ES-I3 (cell line): ENCODE measurements around the gene DPF3.

ENCODE experiments used
- H3K36me3 ChIP-seq: 2 replicates; pipeline ENCODE4 v1.6.1; 2013; ENCODE audit warnings: mild to moderate bottlenecking, low read length, control low read depth, moderate library complexity; ENCODE audit not compliant: insufficient read depth
- H3K4me1 ChIP-seq: 2 replicates; pipeline ENCODE4 v1.6.1; 2013; ENCODE audit warnings: mild to moderate bottlenecking, control low read depth, low read length; ENCODE audit not compliant: insufficient read depth
- H3K9ac ChIP-seq: 2 replicates; pipeline ENCODE4 v1.6.1; 2013; ENCODE audit warnings: low read depth, mild to moderate bottlenecking, low read length, moderate library complexity
- H3K9me3 ChIP-seq: 2 replicates; pipeline ENCODE4 v1.6.1; 2013; ENCODE audit warnings: mild to moderate bottlenecking, low read length, moderate library complexity; ENCODE audit not compliant: control insufficient read depth, insufficient read depth

Gene DPF3

GRCh38 chr14:72608391-72609204 lies 285.3 kb downstream of the DPF3 start:
- Histone ChIP-seq H3K9me3 (no peaks in the 10 kb centered on the region), H3K9ac (no peak overlapping the region), H3K4me1 (peaks cover 15% of the 10 kb centered on the region), H3K36me3 (no peaks in the 10 kb centered on the region)

- Histone ChIP-seq H3K9me3 (no peaks in the 10 kb centered on the region), H3K4me1 (peaks cover 15% of the 10 kb centered on the region), H3K9ac (no peak overlapping the region), H3K36me3 (no peaks in the 10 kb centered on the region)
Measured at GRCh38 chr14:72607386-72608130, 286.3 kb downstream of the DPF3 start.

GRCh38 chr14:72606879-72607278 lies 287.0 kb downstream of the DPF3 start:
- Histone ChIP-seq H3K9ac (no peak overlapping the region), H3K9me3 (no peaks in the 10 kb centered on the region), H3K36me3 (no peaks in the 10 kb centered on the region), H3K4me1 (peaks cover 15% of the 10 kb centered on the region)

- Histone ChIP-seq H3K9me3 (no peaks in the 10 kb centered on the region), H3K36me3 (no peaks in the 10 kb centered on the region), H3K4me1 (peaks cover 15% of the 10 kb centered on the region), H3K9ac (no peak overlapping the region)
Measured at GRCh38 chr14:72605921-72606220, 288.0 kb downstream of the DPF3 start.

- Histone ChIP-seq H3K9ac (no peak overlapping the region), H3K36me3 (no peaks in the 10 kb centered on the region), H3K4me1 (peaks cover 15% of the 10 kb centered on the region), H3K9me3 (no peaks in the 10 kb centered on the region)
Measured at GRCh38 chr14:72605096-72605920, 288.6 kb downstream of the DPF3 start.

GRCh38 chr14:72604133-72604532 lies 289.8 kb downstream of the DPF3 start:
- Histone ChIP-seq H3K36me3 (no peaks in the 10 kb centered on the region), H3K9me3 (no peaks in the 10 kb centered on the region), H3K9ac (no peak overlapping the region), H3K4me1 (peaks cover 20% of the 10 kb centered on the region)

- H3K9me3 ChIP-seq = no peaks in the 10 kb centered on the region
- no peak overlapping the region for H3K9ac ChIP-seq
- H3K4me1 ChIP-seq = peaks cover 20% of the 10 kb centered on the region
- H3K36me3 ChIP-seq = no peaks in the 10 kb centered on the region
Measured at GRCh38 chr14:72603639-72604038, 290.3 kb downstream of the DPF3 start.

- H3K9ac ChIP-seq = no peak overlapping the region
- H3K9me3 ChIP-seq = no peaks in the 10 kb centered on the region
- H3K36me3 ChIP-seq = no peaks in the 10 kb centered on the region
- H3K4me1 ChIP-seq = peaks cover 5% of the 10 kb centered on the region; the same call in 1 of the 2 replicates
Measured at GRCh38 chr14:72600551-72601330, 293.2 kb downstream of the DPF3 start.

- H3K9ac ChIP-seq = no peak overlapping the region
Measured at GRCh38 chr14:72599579-72600470, 294.1 kb downstream of the DPF3 start.

GRCh38 chr14:72598306-72598705 lies 295.6 kb downstream of the DPF3 start:
- H3K9ac ChIP-seq = no peak overlapping the region
- no peaks in the 10 kb centered on the region for H3K9me3 ChIP-seq
- no peaks in the 10 kb centered on the region for H3K36me3 ChIP-seq
- H3K4me1 ChIP-seq = peaks cover 5% of the 10 kb centered on the region; the same call in 1 of the 2 replicates

More at GRCh38 chr14:72599579-72600470, 294.1 kb downstream of the DPF3 start:
- Histone ChIP-seq H3K36me3 (no peaks in the 10 kb centered on the region), H3K9me3 (no peaks in the 10 kb centered on the region), H3K4me1 (peaks cover 5% of the 10 kb centered on the region; the same call in 1 of the 2 replicates)

- Histone ChIP-seq H3K9ac (no peak overlapping the region), H3K4me1 (peaks cover 5% of the 10 kb centered on the region; the same call in 1 of the 2 replicates), H3K9me3 (no peaks in the 10 kb centered on the region), H3K36me3 (no peaks in the 10 kb centered on the region)
Measured at GRCh38 chr14:72597252-72598233, 296.4 kb downstream of the DPF3 start.

- Histone ChIP-seq H3K9me3 (no peaks in the 10 kb centered on the region; the same call in 1 of the 2 replicates), H3K36me3 (no peaks in the 10 kb centered on the region), H3K4me1 (peaks cover 5% of the 10 kb centered on the region; the same call in 1 of the 2 replicates), H3K9ac (no peak overlapping the region)
Measured at GRCh38 chr14:72595152-72595862, 298.6 kb downstream of the DPF3 start.
